GM21619 (cell line): ENCODE measurements around the gene UNC5A.

Experiments
- ATAC-seq: cut with Tn5 transposase; IDR thresholded peaks from one replicate; pipeline ENCODE4 v1.9.1; 2021; ENCODE audit not compliant: unreplicated experiment

Gene UNC5A

DNA sequence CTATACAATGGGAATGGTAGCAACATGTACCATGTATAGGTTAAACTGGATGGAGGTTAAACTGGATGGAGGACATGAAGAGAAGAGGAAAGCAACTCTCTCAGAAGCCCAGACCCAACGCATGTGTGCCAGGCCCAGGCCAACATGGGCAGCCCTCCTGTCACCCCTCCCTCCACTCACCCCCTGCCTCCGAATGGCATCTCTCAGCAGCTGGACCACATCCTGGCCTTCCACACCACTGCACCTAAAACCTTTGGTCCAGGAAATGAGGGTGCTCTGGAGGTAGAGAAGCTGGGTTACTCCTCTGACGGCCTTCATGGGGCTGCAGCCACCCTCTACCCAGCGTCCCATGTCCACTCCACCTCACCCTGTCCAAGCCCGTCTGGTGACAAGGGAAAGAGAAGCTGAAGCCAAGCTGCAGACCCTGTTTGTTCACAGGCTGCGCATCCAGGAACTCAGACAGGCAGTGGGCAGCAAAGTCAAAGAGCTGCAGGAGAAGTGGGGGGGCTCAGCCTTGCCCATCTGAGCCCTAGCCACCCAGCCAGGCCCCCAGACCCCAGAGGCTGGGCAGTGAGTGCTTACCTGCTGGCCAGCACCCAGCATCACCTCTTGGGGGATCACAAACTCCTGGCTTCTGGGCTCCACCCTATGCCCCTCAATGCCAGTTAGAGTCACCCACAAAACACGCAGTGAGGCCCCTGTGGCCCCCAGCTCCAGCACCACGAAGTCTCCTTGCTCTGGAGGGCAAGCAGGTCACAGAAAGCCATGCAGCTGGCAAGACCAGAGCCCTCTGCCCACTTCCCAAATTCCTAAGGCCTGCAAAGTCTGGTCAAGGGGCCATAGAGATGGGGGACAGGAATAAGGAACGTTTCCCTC lies 80.3 kb downstream of the UNC5A start:
- ATAC-seq: no peak

DNA sequence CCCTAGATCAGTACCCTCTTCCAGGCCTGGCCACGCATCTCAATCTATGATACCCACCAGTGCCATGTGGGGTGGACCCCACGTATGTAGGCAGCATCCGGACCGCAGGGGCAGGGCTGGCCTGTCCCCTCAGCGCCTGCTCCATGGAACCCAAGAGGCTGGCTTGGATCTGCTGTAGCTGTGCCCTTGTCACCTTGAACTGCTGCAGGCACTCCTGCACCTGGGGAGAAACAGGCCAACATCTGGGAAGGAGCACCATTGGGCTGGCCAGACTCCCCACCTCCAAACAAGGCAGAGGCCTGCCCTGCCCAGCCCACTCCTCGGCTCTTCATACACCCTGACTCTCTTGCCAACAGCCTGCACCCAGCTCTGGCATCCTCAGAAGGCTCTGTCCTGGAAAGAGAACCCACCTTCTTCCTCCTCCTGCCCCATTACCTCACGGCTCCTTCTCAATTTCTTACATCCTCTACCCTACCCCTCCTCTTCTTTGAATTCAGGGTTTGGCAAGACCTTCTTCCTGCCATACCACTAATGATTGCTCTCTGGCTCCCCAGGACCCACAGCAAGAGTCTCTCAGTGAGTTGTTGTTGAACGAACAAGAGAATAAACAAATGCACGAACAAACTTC lies 81.1 kb downstream of the UNC5A start:
- no peak for ATAC-seq

DNA sequence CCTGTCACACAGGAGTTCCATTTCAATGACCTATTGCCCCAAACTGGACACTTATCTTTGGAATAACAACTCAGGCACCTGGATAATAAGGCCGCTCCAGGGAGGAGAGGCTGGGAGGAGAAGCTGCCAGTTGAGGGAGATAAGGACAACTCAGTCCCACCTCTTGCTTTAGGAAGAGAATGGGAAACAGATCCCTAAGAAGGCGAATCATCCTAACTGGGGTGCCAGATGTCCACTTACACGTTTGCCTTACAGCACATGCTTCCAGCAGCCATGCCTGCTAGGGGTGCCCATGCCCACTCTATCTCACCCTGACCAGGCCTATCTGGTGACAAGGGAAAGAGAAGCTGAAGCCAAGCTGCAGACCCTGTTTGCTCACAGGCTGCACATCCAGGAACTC lies 82.3 kb downstream of the UNC5A start:
- no peak for ATAC-seq

DNA sequence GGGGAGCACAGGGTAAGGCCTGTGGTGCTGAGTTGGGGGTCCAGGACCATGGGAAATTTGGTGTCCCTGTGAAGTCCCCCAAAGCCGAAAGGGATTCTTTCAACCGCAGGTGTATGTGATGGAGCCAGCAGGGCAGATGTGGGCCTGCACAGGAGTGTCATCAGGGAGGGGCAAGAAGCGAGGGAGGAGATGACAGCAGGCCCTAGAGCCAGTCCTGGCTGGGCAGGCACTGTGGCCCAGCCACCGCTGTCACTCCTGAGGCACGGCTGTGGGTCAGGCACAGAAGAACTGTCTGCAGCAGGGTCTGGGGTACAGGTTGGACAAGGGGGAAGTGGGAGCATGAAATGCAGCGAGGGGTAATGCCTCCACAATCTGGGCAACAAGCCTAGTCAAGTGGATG lies 83.9 kb downstream of the UNC5A start:
- no peak for ATAC-seq

DNA sequence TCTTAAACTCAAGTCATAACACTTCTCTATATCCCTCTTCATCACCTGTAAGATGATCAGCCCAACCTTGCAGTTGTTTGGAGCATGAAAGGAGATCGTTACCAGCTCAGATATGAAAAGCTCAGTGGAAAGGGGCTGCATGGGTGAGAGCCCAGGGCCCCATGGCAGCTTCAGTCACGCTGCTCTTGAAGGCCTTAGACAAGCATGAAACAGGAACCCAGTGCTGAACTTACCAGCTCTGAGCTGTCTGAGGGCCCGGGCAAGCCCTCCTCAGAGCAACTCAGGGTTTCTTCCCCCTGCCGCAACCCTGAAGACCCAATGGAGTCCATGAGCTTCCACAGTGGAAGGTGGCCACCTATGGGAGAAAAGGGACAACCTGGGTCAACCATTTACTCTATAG lies 85.5 kb downstream of the UNC5A start:
- no peak for ATAC-seq

DNA sequence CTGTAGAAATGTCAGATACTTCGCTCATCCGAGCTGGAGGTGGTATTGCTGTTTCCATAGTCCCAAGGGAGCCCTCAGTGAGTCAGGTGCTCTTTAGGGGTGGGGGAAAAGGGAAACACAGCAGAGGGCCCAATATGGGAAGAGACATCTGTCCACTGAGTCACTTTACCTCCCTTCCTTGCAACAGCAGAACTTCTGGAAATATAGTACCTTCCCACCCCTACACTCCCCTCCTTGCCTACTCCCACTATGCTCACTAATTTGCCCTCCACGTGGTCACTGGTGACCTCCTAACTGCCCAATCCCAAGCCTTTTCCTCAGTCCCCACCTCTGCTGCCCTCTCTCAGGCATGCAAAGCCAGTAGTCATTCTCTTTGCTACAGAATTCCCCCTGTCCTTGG lies 86.9 kb downstream of the UNC5A start:
- no peak for ATAC-seq

DNA sequence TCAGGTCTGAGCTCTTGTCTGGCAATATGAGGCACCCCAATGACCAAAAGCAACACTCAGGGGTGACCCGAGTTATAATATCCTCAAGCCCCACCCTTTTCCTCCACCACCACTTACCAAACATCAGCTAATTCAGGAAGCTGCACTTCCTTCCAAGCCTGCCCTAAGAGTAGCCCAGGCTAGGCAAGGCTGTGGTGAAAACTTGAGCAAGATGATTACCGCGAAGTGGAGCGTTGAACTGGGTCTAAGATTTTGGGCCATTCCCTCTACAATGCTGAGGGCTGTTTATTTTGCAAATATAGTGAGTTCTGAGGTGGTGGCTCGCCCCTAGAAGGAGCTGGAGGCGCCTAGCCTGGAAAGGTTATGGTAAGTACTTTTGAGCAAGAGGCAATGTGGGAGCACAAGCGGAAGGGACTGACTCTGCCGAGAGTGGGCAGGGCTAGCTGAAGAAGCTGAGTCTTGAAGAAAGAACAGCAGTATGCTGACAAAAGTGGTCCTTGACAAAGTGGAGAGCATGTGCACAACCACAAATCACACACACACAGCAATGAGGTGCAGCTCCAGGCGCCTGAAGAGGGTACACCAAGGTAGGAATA lies 89.0 kb downstream of the UNC5A start, which contains the start of gene HK3:
Gene HK3 (minus strand): TSS at position 51 of the 596 bp plus-strand sequence. CDS start 3,187 bp downstream, outside the sequence.
- ATAC-seq: no peak

DNA sequence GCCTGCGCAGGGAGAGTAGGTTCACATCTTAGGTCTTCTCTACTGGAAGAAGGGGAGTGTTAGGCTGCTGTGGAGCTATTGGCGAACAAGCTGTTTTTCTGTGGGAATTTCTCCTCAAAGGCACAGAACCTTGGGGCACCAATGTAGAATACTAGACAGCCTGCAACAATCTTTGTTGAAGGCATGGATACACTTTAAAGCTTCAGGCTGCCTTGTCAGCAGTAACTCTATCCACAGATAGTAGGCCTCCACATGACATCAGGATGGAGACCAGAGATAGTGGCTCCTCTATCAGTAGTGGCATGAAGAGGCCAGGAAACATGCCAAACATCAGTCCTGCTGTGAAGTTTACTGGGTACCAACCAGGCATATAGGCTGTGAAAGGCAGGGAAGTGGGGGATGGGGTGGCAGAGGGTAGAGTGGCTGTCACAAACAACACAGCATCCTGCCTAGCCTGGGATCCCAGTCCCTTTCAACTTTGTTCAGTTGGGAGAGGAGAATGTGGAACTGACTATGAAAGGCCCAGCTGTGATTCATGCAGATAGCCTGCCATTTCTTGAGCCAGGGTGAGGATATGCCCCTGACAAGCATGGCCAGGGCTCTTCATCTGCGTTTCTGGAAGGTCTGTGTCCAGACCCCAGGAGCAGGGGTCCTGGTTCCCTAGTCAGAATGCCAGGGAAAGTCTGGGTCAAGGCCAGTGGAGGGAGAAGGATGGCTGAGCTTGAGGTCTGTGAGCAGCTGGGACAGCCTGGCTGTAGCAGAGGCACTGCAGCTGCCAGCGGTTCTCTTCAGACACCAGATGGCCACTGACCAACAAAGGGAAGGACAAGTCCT lies 89.8 kb downstream of the UNC5A start:
- no peak for ATAC-seq

DNA sequence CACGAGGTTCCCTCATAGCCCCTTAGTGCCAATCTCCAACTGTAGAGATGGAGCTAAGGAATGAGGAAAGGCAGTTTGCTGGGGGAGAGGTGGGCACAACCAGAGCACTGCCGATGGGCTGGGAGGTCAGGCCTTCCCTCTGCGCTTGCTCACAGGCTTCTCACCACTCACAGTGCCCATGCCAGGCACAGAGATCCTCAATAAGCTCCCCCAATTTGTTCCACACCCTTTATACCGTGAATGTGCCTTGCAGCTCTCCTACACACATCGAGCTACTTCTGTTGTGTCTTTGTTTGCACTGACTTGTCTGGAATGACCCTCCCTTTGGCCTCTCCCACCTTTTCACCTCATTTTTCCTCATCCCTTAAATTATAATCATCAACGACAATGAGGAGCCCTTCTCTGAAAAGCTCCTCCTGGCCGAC lies 90.4 kb downstream of the UNC5A start:
- no peak for ATAC-seq

DNA sequence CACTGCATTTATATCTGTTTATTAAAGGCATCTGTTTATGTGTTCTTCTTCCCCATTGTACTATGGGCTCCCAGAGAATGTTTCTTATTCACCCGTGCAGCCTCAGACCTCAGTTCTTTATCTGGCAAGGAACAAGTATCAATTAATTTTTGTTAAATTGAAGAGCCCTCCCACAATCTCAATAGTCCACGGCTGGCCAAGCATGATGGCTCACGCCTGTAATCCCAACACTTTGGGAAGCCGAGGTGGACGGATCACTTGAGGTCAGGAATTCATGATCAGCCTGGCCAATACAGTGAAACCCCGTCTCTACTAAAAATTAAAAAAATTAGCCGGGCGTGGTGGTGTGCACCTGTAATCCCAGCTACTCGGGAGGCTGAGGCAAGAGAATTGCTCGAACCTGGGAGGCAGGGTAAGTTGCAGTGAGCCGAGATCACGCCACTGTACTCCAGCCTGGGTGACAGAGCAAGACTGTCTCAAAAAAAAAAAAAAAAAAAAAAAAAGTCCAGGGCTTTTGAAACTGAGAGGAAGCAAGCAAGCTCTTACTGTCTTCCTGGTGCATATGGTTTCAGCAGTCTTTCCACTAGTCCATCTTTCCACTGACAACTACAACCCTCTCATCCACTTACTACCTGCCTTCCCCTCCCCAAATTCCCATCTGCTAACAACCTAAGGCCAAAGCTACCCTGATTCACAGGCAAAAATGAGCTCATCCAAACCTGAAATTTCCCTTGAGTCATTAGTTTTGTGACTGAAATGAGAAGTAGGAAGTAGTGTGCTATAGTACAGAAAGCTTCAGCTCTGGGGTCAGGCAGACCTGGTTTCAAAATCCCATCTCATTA lies 91.1 kb downstream of the UNC5A start:
- ATAC-seq: peak; percentile 53

DNA sequence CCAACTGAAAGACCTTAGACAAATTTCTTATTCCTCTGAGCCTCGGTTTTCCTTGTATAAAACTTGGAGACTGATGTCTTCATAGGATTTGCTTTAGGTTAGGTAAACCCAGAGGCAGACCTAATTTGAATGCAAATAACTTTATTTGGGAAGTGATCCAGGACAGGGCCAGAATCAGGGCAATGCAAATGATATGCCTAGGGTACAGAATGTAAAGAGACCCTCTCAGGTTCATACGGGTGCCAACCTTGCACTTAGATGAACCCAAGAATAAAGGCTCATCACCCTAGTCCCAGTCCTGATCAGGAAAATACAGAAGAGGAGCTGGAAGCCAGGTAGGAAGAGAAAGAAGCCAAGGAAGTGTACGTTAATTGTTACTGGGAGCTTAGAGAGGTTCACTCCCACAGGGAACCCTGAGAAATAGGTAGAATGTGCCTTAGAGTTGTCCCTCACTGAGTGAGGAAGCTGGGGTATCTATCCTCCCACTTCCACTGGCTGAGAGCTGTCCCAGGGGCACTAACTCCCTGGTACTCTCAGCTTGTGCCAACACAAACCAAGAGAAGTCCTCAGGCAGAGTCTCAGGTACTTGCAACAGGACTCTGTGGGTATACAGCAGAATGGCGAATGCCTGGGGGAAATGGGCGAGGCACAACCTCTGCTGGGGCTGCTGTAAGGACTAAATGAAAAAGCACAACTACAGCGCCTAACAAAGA lies 91.9 kb downstream of the UNC5A start:
- ATAC-seq: no peak

DNA sequence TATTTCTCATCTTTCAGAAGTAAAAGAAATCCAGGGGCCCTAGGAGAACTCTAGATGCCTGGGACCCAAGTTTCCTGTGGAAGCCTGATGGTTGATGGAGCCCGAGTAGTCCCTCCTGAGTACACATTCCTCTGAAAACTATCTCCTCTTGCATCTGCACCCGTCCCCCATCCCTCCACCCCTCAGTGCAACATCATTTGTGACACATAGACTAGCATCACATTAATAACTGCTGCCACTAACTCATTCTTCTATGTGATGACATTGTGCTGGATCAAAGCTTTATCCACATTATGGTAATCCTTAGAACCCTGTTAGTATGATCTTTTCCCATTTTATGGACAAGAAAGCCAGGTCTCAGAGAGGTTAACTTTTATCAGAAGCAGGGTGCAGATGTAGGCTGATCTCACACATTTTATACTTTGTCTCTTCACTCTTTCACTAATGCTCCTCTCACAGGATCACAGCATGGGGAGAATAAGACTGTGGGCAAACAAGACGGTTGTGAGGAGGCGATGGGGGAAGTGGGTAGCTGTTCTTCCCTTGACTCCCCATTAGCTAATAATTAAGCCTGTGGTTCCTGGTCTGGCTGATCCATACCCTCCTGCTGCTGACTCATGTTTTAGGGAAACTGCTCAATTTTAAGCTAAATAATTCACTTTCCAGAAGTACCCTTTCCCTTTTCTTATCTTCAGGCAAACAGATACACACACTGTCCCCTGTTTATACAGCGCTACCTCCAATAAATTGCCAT lies 92.7 kb downstream of the UNC5A start:
- no peak for ATAC-seq

DNA sequence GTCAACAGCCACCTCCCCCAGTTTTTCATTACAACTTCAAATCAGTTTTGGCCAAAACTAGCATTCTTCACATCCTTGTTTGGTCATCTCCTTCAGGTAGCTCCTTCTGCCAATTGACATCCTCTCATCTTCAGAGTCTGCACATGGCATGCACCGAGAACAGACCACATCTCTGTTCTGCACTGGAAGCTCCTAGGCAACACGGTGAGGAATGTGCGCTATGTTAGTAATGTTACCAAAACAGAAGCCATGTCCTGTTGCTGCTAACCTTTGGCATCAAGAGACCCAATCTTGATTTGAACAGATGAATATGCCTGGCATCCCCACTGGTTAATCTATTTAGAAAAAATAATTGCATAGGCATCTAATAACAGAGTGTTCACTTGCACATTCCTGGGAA lies 93.9 kb downstream of the UNC5A start:
- ATAC-seq: no peak

DNA sequence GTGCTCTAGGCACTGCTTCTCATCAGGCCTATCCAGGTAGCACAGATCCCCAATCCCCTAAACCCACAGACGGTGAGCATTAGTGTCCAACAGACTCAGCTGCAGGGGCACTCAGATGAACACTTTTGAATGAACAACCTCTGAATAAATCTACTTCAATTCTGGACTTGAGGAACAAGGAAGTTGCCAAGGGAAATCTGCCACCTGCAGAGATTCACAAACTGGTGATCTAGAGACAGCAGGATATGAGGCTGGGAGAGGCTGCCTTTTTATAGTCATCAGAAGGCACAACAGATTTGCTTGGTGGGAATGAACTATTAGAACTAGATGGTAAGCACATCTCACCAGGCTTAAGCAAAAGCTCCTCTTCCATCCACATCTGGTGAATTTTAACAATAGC lies 95.8 kb downstream of the UNC5A start:
- ATAC-seq: no peak

DNA sequence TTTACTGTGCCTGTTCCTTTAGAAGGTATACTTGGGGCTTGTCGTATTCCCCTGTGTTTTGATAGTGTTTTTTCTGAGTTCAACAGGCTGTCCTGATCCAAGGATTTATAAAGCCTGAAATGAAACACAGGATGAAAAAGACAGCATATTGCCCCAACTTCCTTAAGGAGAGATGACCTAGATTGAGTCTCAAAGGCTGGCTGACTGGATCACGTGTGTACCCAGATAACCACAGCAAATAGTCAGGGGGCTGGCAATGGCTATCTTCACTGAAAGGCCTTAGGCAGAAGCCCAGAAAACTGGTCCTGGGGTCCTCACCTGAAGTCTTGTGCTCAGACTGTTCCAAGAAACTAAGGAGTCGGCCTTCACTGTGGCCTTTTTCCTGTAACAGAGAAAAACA lies 96.4 kb downstream of the UNC5A start:
- no peak for ATAC-seq

DNA sequence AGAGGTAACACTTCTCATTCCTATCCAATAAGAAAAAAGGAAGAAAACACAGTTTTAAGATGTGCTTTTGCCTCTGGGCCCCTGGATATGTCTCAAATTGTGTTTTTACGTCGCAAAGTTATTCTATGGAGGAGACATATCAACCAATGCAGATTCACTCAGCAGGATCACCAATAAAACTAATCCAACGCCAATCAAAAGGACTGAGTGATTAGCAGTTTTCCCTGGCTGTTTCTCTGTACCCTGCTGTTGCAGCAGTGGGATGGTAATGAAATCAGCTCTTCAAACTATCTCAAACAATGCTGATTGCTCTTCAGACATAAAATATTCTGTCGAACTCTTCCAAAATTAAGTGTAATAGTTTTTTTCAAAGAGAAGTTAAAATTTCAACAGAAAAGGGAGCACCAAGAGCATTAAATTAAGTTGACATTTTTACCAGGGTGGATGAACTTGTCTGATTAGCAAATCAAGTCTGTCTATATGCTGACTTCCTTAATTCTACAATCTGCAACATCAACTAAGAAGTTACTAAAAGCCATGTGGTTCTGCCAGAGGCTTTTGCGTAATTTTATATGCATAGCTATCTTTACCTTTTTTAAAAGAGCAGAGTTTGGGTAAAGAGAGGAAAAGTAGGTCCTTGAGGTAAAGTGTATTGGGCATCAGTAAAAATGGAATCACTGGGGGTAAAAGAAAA lies 98.5 kb downstream of the UNC5A start:
- no peak for ATAC-seq

DNA sequence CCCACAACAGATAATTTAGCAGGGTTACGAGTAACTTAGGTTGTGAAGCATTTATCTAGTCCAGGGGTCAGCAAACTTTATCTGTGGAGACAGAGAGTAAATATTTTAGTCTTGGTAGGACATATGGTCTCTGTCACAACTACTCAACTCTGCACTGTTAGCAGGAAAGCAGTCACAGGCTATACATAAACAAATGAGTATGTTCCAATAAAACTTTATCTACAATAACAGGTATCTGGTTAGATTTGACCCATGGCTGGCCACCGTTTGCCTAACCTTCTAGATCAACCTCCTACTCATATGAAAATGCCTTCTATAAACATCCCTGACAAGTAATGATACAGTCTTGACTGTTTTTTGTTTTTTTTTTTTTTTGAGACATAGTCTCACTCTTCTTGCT lies 101.8 kb downstream of the UNC5A start:
- no peak for ATAC-seq

DNA sequence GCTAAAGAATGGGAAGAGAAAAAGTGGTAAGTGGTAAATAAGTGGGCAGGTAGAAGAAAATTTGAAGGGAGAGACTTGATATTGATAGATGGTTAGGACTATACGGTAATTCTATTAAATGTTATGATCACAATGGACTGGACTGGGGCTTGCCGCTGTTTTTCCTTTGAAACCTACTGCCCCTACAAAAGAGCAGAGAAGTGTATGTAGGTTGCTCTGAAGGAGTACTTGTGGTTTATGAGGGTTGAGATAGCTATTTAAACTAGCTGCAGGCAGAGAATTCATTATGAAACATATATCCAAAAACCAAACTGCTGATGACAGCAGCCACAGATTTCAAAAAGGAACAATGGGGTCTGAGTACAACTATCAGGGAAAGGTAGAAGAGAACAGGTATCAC lies 105.5 kb downstream of the UNC5A start:
- no peak for ATAC-seq
